COR-L47 (cell line): ENCODE data around the gene RPS13.
"Not testable (repeated sequence)": the region's sequence is repeated elsewhere in the genome, so short reads cannot be mapped to it uniquely, and the experiment has no call there.

Experiments used
- DNase-seq: peaks from one replicate; lab custom pipeline; 2025; lab: John Stamatoyannopoulos, UW

RPS13 gene

DNA sequence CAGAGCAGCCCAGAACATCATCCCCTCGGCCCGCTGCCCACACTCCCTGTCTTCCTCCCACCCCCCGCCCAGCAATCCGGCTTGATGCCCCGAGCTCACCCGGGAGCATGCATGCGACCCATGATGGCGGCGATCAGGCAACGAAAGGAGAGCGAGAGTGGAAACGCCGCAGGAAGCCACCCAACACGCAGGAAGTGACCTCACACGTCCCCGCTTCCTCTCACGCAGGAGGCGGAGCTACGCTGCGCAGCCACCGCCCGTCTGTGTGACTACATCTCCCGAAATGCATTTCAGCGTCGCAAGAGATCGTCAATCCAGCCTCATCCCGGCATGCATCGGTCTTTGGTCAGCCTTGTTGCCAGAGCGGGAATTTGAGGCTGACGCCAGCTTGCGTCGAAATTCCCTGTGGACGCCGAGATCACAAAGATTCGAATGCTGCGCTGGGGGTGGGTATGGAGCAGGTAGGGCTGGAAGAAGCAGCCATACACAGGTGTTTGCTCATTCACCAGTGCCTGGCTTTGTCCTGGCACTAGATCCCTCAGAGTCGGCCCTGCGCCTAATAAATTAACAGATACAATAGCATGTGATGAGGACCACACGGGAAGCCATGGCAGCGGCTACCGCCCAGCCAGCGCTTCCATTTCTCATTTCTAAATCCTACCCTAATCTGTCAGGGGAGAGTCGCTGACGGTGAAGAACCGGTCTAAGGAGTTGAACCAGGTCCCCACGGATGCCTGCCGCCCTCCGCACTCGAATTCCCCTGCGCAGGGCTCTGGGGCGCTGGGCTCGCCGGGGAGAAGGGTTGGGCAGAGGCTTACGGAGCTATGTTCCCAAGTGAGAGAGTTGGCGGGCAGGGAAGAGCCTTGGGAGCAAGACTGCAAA lies at the start of gene RPS13:
TSS of gene RPS13 (minus strand) at position 148 of the 882 bp plus-strand sequence. CDS start at position 122, 26 bp downstream.
- peak; percentile 99 for DNase-seq

DNA sequence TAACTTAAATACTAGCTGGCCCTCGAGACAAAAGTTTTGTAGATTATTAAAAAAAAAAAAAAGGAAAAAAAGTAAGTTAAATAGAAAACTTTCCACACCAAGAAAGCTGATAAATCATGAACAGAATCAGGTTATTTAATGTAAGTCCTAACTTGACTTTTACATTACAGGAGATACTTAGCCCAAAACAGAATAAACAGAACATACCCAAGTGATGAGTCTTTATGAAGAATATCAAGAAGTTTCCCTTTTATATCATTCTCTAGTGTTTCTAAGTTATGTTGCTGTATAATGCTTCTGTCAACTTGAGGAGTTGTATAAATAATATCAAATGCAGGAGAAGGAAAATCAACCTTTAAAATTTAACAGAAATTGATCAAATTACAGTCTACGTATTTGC lies 44.5 kb upstream of the RPS13 start:
- DNase-seq: no peak

- no peak for DNase-seq
Observed at GRCh38 chr11:17117262-17117661, 39.8 kb upstream of the RPS13 start.

DNA sequence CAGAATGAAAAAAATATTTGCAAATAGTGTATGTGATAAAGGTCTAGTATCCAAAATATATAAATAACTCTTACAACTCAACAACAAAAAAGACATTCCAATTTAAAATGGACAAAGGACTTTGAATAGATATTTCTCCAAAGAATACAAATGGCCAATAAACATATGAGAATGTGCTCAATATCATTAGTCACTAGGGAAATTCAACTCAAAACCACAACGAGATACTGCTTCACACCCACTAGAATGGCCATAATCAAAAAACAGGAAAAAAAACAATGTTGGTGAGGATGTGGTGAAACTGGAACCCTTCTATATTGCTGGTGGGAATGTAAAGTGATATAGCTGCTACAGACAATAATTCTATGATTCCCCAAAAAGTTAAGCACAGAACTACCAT lies 38.6 kb upstream of the RPS13 start:
- DNase-seq: no peak

- DNase-seq: not testable (repeated sequence)
Observed at GRCh38 chr11:17107745-17108144, 30.3 kb upstream of the RPS13 start.

- DNase-seq: not testable (repeated sequence)
Observed at GRCh38 chr11:17105404-17106040, 28.1 kb upstream of the RPS13 start.

- DNase-seq: no peak
Observed at GRCh38 chr11:17102462-17102861, 25.0 kb upstream of the RPS13 start.

- no peak for DNase-seq
Observed at GRCh38 chr11:17098658-17099057, 21.2 kb upstream of the RPS13 start.

DNA sequence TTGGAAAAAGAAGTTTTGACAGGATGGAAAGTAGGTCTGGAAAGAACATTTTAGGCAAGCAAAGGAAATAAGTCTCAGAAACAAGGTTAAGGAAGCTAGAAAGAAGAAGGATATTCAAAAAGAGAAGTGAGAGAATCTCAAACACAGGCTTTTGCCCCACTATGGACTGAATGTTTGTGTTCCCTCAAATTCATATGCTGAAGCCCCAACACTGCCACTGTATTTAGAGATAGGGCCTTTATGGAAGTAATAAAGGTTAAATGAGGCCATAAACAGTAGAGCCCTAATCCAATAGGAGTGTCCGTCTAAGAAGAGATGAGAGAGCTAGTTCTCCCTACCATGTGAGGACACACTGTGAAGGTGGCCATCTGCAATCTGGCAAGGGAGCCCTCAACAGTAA lies 20.6 kb upstream of the RPS13 start:
- DNase-seq: no peak

DNA sequence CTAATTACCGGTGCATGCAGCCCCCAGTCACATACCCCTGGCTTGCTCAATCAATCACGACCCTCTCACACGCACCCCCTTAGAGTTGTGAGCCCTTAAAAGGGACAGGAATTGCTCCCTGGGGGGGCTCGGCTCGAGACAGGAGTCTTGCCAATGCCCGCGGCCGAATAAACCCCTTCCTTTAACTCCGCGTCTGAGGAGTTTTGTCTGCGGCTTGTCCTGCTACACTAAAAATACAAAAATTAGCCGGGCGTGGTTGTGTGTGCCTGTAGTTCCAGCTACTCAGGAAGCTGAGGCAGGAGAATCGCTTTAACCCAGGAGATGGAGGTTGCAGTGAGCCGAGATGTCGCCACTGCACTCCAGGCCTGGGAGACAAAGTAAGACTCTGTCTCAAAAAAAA lies 8.5 kb upstream of the RPS13 start:
- not testable (repeated sequence) for DNase-seq

- no peak for DNase-seq
Observed at GRCh38 chr11:17077240-17077519, 287 bp downstream of the RPS13 start.

GRCh38 chr11:17076517-17077239 lies 789 bp downstream of the RPS13 start:
- no peak for DNase-seq

DNA sequence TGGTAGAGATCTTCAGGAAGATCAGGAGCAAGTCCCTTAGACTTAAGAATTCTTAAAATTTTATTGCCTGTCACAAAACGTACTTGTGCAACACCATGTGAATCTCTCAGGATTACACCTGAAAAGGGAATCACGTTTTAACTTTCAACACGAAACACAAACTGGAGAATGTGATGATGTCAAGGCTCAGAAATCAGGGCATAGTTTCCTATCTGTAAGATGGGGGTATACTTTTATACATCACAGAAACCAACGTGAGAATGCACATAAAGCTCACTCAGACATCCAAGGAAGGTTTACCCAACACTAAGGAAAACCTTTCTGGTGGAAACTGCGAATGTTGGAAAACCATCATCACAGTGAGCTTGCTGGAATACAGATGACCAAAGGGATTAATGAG lies 2.0 kb downstream of the RPS13 start:
- no peak for DNase-seq

DNA sequence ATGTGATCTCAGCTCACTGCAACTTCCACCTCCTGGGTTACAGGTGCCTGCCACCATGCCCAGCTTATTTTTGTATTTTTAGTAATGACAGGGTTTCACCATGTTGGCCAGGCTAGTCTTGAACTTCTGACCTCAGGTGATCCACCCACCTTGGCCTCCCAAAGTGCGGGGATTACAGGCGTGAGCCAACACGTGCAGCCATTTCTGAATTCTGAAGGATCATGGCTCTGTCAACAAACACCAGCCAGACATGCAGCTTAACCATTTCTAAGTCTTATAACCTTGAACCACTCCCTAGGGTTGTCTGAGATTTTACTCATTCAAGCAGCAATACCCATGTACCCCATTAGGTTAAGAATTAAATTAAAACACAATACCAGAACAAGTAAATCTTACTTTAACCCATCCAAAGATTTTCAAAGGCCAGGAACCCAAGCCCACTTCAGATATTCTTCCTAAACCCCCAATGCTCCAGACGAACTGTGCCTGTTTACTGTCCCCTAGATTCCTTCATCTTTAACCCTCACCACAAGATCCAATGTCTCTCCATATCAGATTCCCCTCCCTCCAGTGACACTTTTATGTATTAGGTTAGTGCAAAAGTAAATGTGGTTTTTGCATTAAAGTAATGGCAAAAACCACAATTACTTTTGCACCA lies 4.0 kb downstream of the RPS13 start:
- DNase-seq: no peak

- DNase-seq: no peak
Observed at GRCh38 chr11:17067417-17067816, 10.1 kb downstream of the RPS13 start.

DNA sequence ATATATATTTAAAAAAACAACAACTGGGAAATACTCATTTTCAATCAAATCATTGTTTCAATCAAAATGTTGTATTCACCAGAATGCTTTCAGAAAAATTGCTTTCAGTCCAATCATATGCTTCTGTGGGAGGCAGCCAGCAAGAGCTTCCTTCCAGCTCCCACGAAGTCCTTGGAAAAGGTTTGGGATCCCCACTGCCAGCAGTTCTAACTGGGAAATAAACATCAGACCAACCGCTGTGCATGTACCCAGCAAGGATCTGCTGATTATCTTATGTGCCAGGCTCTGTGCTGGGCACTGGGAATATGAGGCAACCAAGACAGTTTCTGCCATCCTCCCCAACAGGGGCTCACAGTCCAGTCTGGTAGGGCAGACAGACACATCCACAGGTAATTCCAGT lies 10.8 kb downstream of the RPS13 start:
- no peak for DNase-seq

DNA sequence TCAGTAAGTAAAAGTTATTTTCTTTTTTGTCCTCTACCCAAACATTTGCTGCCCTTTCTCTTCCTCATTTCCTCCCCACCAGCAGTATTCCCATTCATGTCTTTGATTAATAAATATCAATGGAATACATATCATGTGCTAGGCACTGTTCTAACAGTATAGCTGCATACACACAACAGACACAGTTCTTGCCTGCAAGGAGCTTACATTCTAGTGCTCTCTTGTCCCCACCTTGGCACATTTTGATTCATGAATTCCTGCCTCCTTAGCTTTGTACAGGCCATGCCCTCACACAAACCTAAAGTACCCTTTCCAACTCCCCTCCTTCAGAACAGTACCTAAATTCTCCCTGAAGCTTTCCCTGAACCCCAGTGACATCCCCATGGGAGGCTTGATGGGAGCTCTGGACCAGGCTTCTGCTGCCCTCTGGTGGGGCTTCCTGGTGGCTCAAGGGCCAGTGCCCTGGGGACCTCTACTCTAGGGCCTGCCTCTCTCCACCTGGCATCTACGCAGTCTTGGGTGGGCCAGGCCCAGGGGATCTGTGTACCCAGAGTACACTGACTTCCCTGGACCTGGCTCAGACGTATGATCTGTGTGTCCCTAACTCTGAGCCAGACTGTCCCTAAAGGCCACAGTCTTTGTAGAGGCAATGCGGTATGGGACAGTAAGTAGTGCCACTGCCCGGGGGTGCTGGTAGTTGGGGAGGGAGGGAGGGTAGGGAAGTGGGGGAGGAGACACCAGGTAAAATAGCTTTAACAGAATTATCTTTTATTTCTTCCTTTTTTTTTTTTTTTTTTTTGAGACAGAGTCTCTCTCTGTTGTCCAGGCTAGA lies 14.1 kb downstream of the RPS13 start:
- peak; percentile 73 for DNase-seq

DNA sequence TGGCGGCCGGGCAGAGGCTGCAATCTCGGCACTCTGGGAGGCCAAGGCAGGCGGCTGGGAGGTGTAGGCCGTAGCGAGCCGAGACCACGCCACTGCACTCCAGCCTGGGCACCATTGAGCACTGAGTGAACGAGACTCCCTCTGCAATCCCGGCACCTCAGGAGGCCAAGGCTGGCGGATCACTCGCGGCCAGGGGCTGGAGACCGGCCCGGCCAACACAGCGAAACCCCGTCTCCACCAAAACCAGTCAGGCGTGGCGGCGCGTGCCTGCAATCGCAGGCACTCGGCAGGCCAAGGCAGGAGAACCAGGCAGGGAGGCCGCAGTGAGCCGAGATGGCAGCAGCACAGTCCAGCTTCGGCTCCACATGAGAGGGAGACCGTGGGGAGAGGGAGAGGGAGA lies 26.3 kb downstream of the RPS13 start:
- not testable (repeated sequence) for DNase-seq

- DNase-seq: not testable (repeated sequence)
Observed at GRCh38 chr11:17048491-17048890, 29.0 kb downstream of the RPS13 start.

DNA sequence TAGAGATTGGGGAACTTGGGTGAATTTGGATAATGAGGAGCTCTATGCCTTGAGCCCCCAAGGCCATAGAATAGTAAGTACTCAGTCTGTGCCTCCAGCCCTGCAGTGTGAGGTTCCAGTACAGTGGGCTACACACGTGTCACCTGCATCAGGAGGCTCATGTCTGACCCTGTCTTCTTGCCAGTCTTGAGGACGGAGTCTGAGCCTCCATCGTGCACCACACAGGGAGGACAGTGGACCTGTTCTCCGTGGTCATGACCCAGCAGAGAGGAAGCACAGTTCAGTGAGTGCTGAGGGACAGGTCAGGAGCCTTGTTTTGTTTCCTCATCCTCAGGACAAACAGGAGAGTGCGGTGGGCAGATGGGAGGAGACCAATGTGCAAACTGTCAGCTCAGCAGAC lies 30.8 kb downstream of the RPS13 start:
- DNase-seq: no peak
